GM12878 (cell line): ENCODE data around the gene RHOG. TPM values are rescaled to one million over a fixed set of nuclear protein-coding genes. Genes with fewer than 3 reads are reported as not detected.

ENCODE experiments used
- ATAC-seq: fragments of 200-7000 bp; cut with Tn5 transposase; 3 replicates; pipeline ENCODE4 v1.9.1; 2020; ENCODE audit warnings: mild to moderate bottlenecking, moderate library complexity
- BruUV-seq: library from RNA; stranded (reverse); fragments of 400-500 nt; replicated peaks from 2 replicates; lab custom pipeline; 2021; lab: Mats Ljungman, UMichigan
- CTCF ChIA-PET: fragments of 300-600 bp; sonication (Branson Sonifier 250); formaldehyde crosslinking; extraction: SDS; loops from one replicate; lab custom pipeline; 2021; ENCODE audit warnings: inconsistent platforms; lab: Yijun Ruan, JAX
- POLR2A ChIA-PET: fragments of 350-600 bp; formaldehyde crosslinking; extraction: SDS; loops from one replicate; lab custom pipeline; 2021; ENCODE audit warnings: inconsistent platforms; lab: Charles Lee
- RAD21 ChIA-PET: fragments of 300-600 bp; sonication (Branson Sonifier 250); formaldehyde crosslinking; loops from one replicate; lab custom pipeline; 2023; ENCODE audit warnings: antibody characterized with exemption; ENCODE audit not compliant: unreplicated experiment; lab: Charles Lee
- SMC1A ChIA-PET: fragments of 300-600 bp; sonication (Branson Sonifier 250); formaldehyde crosslinking; loops from one replicate; lab custom pipeline; 2023; ENCODE audit not compliant: unreplicated experiment, uncharacterized antibody; lab: Charles Lee
- DNase-seq: peaks from one replicate; pipeline ENCODE4 v3.0.0-alpha.2; 2011; ENCODE audit warnings: low read depth, low spot score
- FAIRE-seq: peaks from 3 replicates; lab custom pipeline; 2011; peaks lifted over from hg19 to GRCh38; lab: Jason Lieb, UNC
- H2AFZ ChIP-seq: 2 replicates; pipeline ENCODE4 v1.6.0; 2011; ENCODE audit warnings: low read depth, low read length, control low read depth; ENCODE audit not compliant: control insufficient read depth
- H3K27ac ChIP-seq: 2 replicates; pipeline ENCODE4 v1.5.1; 2011; ENCODE audit warnings: control low read depth; ENCODE audit not compliant: control insufficient read depth, insufficient read depth
- H3K27me3 ChIP-seq, 2 experiments: replicated peaks in 1 of 2; 2 replicates each; pipeline versions ENCODE4 v1.6.0 to v1.6.1; 2011; ENCODE audit warnings: low read length in 1 of 2; ENCODE audit not compliant: control insufficient read depth in 2 of 2, insufficient read depth in 2 of 2
- H3K36me3 ChIP-seq, 2 experiments: 2 replicates each; pipeline ENCODE4 v1.5.1; 2011; ENCODE audit warnings: low read length in 1 of 2; ENCODE audit not compliant: control insufficient read depth in 2 of 2, insufficient read depth in 2 of 2
- H3K4me1 ChIP-seq: 2 replicates; pipeline ENCODE4 v1.6.1; 2011; ENCODE audit warnings: mild to moderate bottlenecking, low read length, moderate library complexity, mixed read lengths; ENCODE audit not compliant: control insufficient read depth, insufficient read depth
- H3K4me2 ChIP-seq: 2 replicates; pipeline ENCODE4 v1.6.0; 2011; ENCODE audit warnings: control low read depth; ENCODE audit not compliant: control insufficient read depth, insufficient read depth
- H3K4me3 ChIP-seq: fragments of 200-600 bp; sonication (generic); 2 replicates; pipeline ENCODE4 v1.5.1; 2016
- H3K79me2 ChIP-seq: 2 replicates; pipeline ENCODE4 v1.6.0; 2011; ENCODE audit warnings: low read length; ENCODE audit not compliant: control insufficient read depth, insufficient read depth
- H3K9ac ChIP-seq: 2 replicates; pipeline ENCODE4 v1.8.0; 2011; ENCODE audit warnings: low read length, control low read depth, mixed read lengths; ENCODE audit not compliant: control insufficient read depth, insufficient read depth
- H3K9me3 ChIP-seq: replicated peaks from 3 replicates; pipeline ENCODE4 v1.5.1; 2011; ENCODE audit warnings: mild to moderate bottlenecking, low read length; ENCODE audit not compliant: control insufficient read depth, insufficient read depth
- H4K20me1 ChIP-seq: 2 replicates; pipeline ENCODE4 v1.6.0; 2011; ENCODE audit not compliant: control insufficient read depth, insufficient read depth
- LARP7 ChIP-seq: fragments of 450-650 bp; IDR thresholded peaks from 2 replicates; pipeline ENCODE4 v1.6.1; 2017; ENCODE audit warnings: mild to moderate bottlenecking
- MYC ChIP-seq: IDR thresholded peaks from 2 replicates; pipeline ENCODE4 v1.6.1; 2011; ENCODE audit warnings: mild to moderate bottlenecking, low read length, moderate library complexity, inconsistent platforms; ENCODE audit not compliant: insufficient read depth, insufficient replicate concordance, insufficient read length, severe bottlenecking
- POLR2A ChIP-seq: IDR thresholded peaks from 2 replicates; pipeline ENCODE4 v1.6.1; 2011; ENCODE audit warnings: low read depth, mild to moderate bottlenecking, low read length
- USF1 ChIP-seq: IDR thresholded peaks from 2 replicates; pipeline ENCODE4 v1.6.1; 2011; ENCODE audit warnings: borderline replicate concordance, low read depth, mild to moderate bottlenecking, moderate library complexity, mixed read lengths, low read length; ENCODE audit not compliant: insufficient read depth; ENCODE audit errors: extremely low read length
- WGBS: methylation state at CpG from one replicate; pipeline ENCODE4 v1.1.6; 2016; ENCODE audit warnings: low lambda C conversion rate; ENCODE audit not compliant: insufficient replicate concordance, insufficient coverage; ENCODE audit errors: missing lambda C conversion rate; 5-methylcytosine and 5-hydroxymethylcytosine counted together
- in situ Hi-C: fragments of 300-500 bp; cut with MboI; formaldehyde crosslinking; loops from 9 replicates; pipeline ENCODE4 v1.14.3; 2018; ENCODE audit warnings: mixed read lengths
- intact Hi-C: fragments of 100-400 bp; cut with micrococcal nuclease; formaldehyde crosslinking; loops from one replicate; pipeline ENCODE4 v1.14.2; 2022; ENCODE audit not compliant: unreplicated experiment
- polyA plus RNA-seq, 11 experiments: library from polyadenylated mRNA; depleted of rRNA in 4 of 11; unstranded in 6 of 11; stranded (reverse) in 5 of 11; fragments of >200 nt; fragmentation: Nextera tagmentation in 4 of 11; fragmentation: Illumina TruSeq in 1 of 11; extraction: Ambion mirVana in 4 of 11; extraction: Trizol in 1 of 11; gene quantifications; 1 replicate in 1 of 11; 2 replicates in 10 of 11; pipeline versions ENCODE4 v1.2.1 to v1.2.3, GENCODE V29; 2011 to 2016; ENCODE audit warnings: inconsistent platforms in 2 of 11, missing spikeins in 2 of 11, low read depth in 1 of 11
- total RNA-seq, 4 experiments: library from RNA; depleted of rRNA in 3 of 4; stranded (reverse); fragments of >200 nt in 3 of 4; fragmentation: Illumina TruSeq in 1 of 4; extraction: Trizol in 1 of 4; gene quantifications; 2 replicates each; pipeline versions ENCODE4 v1.2.1 to v1.2.3, GENCODE V29; 2013 to 2021

RHOG gene
- total and polyA plus RNA-seq, 10 of the 15 experiments (the other 5 are each of a cell fraction or from before 2014, with no cell fraction given) = 16.0 to 172 (median 94.8) TPM

DNA sequence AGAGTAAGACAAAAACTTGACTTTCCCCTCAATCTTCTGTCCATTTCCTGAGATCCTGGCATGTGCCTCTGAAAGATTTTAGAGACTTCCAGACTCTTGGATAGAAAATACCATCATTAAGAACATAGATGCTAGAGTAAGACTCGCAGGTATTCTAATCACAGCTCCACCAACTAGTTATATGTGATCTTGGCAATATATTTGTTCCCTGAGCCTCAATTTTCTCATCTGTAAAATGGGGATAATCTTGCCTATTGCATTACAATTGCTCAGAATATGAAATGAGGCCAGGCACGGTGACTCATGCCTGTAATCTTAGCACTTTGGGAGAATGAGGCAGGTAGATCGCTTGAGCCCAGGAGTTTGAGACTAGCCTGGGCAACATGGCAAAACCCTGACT is 10.7 kb downstream of the RHOG start (continued):
- TF ChIP-seq USF1 = no peak
- no peak for TF ChIP-seq MYC

DNA sequence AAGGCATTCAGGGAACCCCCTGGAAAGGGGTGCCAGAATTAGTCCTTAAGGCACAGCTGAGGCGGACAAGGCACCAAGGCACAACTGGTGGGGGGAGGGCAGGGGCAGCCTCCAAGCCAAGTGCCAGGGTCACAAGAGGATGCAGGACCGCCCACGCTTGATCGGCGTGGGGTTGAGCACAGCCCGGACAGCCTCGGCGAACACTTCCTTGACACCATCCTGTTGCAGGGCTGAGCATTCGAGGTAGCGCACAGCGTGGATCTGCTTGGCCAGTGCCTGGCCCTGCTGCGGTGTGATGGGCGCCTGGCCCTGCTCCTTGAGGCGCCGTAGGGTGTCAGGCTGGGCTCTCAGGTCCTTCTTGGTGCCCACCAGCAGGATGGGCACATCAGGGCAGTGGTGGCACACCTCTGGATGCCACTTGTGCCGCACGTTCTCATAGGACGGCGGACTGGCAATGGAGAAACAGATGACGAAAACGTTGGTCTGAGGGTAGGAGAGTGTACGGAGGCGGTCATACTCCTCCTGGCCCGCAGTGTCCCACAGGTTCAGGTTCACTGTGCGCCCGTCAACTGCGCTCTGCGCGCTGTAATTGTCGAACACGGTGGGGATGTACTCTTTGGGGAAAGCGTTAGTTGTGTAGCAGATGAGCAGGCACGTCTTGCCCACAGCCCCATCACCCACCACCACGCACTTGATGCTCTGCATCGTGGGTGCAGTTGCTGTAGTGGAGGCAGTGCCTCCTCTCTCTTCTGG is 13.1 kb downstream of the RHOG start:
- Histone ChIP-seq H2AFZ (no peak overlapping the region), H4K20me1 (no peaks in the 10 kb centered on the region; the same call in none of the 2 replicates), H3K27ac (no peak overlapping the region), H3K4me3 (no peak overlapping the region), H3K9ac (no peak overlapping the region), H3K9me3 (no peaks in the 10 kb centered on the region), H3K4me1 (peaks cover 10% of the 10 kb centered on the region), H3K4me2 (no peak overlapping the region), H3K36me3 (peaks cover 24 to 38% of the 10 kb centered on the region in 2 experiments), H3K79me2 (peaks cover 28% of the 10 kb centered on the region), H3K27me3 (no peaks in the 10 kb centered on the region)
- WGBS = 95% methylated on average over 35 of the region's 35 CpGs
- ChIA-PET SMC1A (no interaction called here), POLR2A (no interaction called here), RAD21 (interaction anchor here (3.0 kb wide), 1 partner anchor 9 kb away, joined by 21 read pairs; no protein-coding TSS in a partner anchor), CTCF (interaction anchor here (0.6 to 3.3 kb wide), 3 partner anchors 14 to 246 kb away, joined by 3 to 35 read pairs (median 4); no protein-coding TSS in a partner anchor)
- in situ Hi-C loops (loop anchor here (25.0 kb wide), 1 partner anchor 560 kb away; the partner anchor contains the start of gene TRIM21), intact Hi-C loops (no loop called here)
- no peak for DNase-seq
- TSS peak; percentile 54 for BruUV-seq
- no peak for FAIRE-seq
- TF ChIP-seq LARP7 (no peak), POLR2A (peak; percentile 52)
- no peak for ATAC-seq
